Activated T-cell treated with anti-CD3 and anti-CD28 coated beads, Interleukin-2, amount 50 U/mL, for 48 hours (primary cell): ENCODE results near the gene GPR52.

Source experiments
- DNase-seq, 2 experiments: peaks; one replicate each; pipeline ENCODE4 v3.0.0-alpha.2; 2020

Gene GPR52

DNA sequence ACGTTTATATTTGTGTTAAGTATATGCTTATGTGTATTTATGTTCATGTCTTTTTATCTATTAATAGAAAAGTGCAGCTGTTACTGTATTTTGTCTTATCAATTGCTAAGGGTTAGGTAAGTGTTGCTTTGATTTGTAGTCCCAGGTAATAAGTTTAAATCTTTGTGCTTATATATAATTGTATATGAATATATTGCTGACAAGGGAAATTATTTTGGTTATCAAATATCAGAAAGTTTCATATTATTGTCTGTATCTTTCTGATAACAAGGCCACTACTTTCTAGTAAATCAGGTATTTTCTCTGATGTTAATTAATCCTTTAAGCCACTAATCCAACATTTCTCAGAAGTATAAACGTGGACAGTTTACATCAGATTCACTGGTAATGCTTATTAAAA, 21.3 kb downstream of the GPR52 start:
- DNase-seq, result no peak

DNA sequence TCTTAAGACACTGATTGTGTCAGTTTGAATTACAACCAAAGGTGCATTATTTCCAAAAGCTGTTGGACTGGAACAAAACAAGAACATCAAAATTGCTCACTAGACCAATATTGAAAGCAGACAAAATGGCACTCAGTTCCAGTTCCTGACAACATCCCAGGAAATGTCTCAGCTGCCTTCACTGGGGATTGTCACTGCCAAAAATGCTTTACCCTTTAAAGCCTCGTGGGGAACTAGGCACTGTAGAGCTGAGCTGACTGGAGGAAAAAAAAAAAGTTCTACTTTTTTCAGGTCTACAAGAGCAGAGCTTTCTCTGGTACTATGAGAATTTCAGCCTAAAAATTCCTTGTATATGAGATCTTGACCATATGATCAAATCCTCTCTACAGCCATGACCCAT, 21.9 kb downstream of the GPR52 start:
- DNase-seq, result no peak

DNA sequence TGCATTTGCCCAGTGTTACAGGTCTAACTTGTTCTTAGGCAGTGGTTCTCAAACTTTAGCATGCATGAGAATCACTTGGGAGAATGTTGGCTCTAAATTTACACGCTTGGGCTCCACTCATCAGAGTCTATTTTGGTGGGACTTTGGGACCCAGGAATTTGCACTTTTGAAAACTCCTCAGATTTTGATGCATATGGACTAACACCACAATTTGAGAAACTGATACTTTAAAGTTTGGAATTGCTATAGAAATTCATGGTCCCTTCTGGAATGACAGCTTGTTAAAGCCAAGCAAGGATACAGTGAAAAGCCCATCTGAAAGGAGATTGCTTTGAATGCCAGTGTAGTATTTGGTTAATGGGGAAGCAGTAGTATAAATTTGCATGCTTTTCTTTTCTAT, 31.5 kb downstream of the GPR52 start:
- no peak for DNase-seq

DNA sequence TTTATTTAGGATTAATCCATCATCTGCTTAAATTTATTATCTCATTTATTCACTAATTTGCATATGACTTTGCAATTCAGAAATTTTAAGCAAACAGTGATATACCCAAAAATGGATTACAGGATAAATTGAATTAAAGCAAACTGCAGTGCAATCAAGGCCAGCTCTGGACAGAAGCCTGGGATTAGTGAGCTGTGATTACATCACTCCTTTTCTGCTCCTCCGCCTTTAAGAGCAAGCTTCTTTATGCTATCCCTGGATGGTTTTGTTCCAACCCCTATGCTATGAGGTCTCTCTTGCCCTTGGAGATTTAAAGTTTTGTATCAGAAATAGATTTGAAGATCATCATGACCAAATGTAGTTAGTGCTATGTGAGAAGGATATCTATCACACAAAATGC, 32.6 kb downstream of the GPR52 start:
- DNase-seq, result no peak

DNA sequence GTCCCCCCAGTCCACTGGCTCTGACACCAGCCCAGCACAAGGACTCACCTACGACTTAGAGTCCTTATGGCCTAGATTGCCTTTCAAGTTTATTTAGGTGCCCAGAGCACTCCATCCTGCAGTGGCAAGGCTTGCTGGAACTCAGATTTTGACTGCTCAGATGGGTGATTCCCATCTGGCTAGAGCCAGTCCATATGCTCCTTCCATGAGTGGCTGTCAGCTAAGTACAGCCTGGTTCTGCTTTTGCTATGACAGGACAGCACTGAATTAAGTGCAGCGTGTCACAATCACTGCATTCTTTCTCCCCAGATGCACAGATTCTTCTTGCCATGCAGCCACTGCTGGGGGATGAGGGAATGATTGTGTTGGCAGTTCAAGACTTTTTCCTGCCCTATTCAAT, 43.8 kb downstream of the GPR52 start:
- no peak for DNase-seq

DNA sequence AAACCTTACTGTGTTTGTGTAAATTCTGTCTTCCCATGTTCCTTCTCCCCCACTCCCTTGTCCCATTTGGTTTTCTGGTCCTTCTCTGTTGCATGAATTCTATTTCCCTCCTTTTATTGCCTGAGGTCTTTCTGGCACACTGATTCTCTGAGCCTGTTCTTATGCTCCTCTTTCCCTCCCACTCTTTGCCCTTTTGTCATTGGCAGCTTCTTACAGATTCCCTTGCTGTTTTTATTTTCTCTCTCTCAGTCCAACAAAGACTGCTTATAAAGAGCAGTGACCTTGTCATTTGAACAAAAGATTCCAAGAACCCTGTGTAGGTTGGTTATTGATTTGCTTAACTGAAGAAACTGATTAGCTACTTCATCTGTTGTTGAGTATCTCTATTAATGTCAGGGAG, 49.7 kb downstream of the GPR52 start:
- DNase-seq, result no peak
